Peyer's patch (tissue), 4 donors: Measurements from ENCODE around the gene DHRS7B. TPM values are rescaled to one million over a fixed set of nuclear protein-coding genes. Genes with fewer than 3 reads are reported as not detected.

Experiments
- DNase-seq, 3 donors: peaks; one replicate each; pipeline ENCODE4 v3.0.0-alpha.2; 2017 to 2019
- H3K27ac ChIP-seq, 4 donors: fragments of 200-600 bp; sonication (generic); one replicate each; pipeline ENCODE4 v1.5.1; 2016 to 2019
- H3K27me3 ChIP-seq, 2 donors: fragments of 200-600 bp; sonication (generic); one replicate each; pipeline ENCODE4 v1.5.1; 2019
- H3K36me3 ChIP-seq, 3 donors: fragments of 200-600 bp; sonication (generic); one replicate each; pipeline ENCODE4 v1.5.1; 2016 to 2019
- H3K4me1 ChIP-seq, 4 donors: fragments of 200-600 bp; sonication (generic); one replicate each; pipeline ENCODE4 v1.5.1; 2016 to 2019
- H3K4me3 ChIP-seq, 4 donors: fragments of 200-600 bp; sonication (generic); 1 replicate in 3 of 4; 2 replicates in 1 of 4; pipeline ENCODE4 v1.5.1; 2016 to 2019; ENCODE audit warnings: mild to moderate bottlenecking in 1 of 4
- H3K9me3 ChIP-seq, 4 donors: fragments of 200-600 bp; sonication (generic); one replicate each; pipeline ENCODE4 v1.5.1; 2016 to 2019; ENCODE audit warnings: mild to moderate bottlenecking in 1 of 4
- POLR2A ChIP-seq, 2 donors: fragments of 450-650 bp; IDR thresholded peaks; one replicate each; pipeline ENCODE4 v1.5.1; 2017; ENCODE audit warnings: antibody characterized with exemption in 2 of 2, mild to moderate bottlenecking in 2 of 2, moderate library complexity in 2 of 2
- total RNA-seq, 4 donors: library from RNA; depleted of rRNA; stranded (reverse); fragments of >200 nt; gene quantifications; one replicate each; pipeline ENCODE4 v1.1.0, GENCODE V29; 2016
- TF ChIP-seq, protein P1 (sequence below), 6 experiments: fragments of 450-650 bp in 4 of 6; fragments of 200-600 bp in 2 of 6; sonication (generic) in 1 of 6; IDR thresholded peaks; one replicate each; pipeline ENCODE4 v1.5.1; 2017 to 2019; ENCODE audit warnings: antibody characterized with exemption in 6 of 6, mild to moderate bottlenecking in 3 of 6, moderate library complexity in 1 of 6

Gene DHRS7B
- total RNA-seq, 4 donors from 2014 or later: 20.6 to 41.2 (median 26.2) TPM

DNA sequence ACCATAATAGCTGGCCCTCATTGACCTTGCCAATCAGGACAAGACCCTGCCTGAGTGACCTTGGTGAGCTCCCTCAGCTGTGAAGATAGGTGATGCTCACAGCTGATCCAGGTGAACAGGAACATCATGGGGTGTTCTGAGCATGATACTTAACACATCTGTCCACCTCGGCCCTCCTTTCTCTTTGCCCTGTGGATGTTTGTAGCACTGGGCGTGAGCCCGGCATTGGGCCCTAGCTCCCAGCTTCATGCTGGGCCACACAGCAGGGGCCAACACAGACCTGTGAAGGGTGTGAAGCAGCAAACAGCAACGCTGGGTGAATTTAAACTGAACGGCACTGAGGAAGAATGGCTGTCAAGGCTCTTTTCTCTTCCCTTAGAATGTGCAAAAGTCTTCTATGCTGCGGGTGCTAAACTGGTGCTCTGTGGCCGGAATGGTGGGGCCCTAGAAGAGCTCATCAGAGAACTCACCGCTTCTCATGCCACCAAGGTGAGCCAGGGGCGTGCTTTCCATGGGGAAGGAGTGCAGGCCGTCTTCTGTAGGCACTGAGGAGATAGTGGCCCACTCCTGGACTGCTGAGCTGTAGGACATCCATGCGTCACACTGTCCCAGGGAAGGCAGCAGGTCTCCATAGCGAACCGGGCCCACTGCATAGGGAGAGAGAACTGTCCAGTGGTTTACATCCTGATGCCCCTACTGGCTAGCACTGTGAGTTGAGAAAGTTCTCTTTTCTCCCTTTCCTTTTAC, 51.3 kb downstream of the DHRS7B start:
- peak in 2 of 3 donors; percentile 10 to 23 for DNase-seq
- peaks cover 0 to 18% (median 0%) of the 10 kb centered on the region in 3 donors for H3K36me3 ChIP-seq
- TF ChIP-seq, protein P1, sequence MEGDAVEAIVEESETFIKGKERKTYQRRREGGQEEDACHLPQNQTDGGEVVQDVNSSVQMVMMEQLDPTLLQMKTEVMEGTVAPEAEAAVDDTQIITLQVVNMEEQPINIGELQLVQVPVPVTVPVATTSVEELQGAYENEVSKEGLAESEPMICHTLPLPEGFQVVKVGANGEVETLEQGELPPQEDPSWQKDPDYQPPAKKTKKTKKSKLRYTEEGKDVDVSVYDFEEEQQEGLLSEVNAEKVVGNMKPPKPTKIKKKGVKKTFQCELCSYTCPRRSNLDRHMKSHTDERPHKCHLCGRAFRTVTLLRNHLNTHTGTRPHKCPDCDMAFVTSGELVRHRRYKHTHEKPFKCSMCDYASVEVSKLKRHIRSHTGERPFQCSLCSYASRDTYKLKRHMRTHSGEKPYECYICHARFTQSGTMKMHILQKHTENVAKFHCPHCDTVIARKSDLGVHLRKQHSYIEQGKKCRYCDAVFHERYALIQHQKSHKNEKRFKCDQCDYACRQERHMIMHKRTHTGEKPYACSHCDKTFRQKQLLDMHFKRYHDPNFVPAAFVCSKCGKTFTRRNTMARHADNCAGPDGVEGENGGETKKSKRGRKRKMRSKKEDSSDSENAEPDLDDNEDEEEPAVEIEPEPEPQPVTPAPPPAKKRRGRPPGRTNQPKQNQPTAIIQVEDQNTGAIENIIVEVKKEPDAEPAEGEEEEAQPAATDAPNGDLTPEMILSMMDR (IDR thresholded peaks at IDR 0.05): no peak
- no peak for TF ChIP-seq POLR2A (IDR thresholded peaks at IDR 0.05)
- H3K4me1 ChIP-seq: no peaks in the 10 kb centered on the region
- no peaks in the 10 kb centered on the region for H3K27me3 ChIP-seq
- H3K27ac ChIP-seq: no peak overlapping the region
- H3K4me3 ChIP-seq: no peak overlapping the region
- H3K9me3 ChIP-seq: no peaks in the 10 kb centered on the region

DNA sequence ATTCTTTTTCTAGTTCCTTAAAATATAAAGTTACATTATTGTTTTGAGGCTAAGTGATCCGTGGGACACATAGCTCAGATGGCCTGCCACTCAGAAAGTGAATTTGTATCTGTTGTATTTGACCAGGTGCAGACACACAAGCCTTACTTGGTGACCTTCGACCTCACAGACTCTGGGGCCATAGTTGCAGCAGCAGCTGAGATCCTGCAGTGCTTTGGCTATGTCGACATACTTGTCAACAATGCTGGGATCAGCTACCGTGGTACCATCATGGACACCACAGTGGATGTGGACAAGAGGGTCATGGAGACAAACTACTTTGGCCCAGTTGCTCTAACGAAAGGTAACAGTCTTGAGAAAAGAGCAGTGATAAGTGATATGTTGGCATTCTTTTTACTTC, 56.7 kb downstream of the DHRS7B start:
- Histone ChIP-seq H3K4me3 (no peak overlapping the region), H3K27ac (no peak overlapping the region), H3K27me3 (no peaks in the 10 kb centered on the region), H3K9me3 (no peaks in the 10 kb centered on the region), H3K36me3 (peaks cover 0 to 39% (median 0%) of the 10 kb centered on the region in 3 donors), H3K4me1 (no peaks in the 10 kb centered on the region)
- no peak for TF ChIP-seq POLR2A (IDR thresholded peaks at IDR 0.05)
- no peak for DNase-seq

DNA sequence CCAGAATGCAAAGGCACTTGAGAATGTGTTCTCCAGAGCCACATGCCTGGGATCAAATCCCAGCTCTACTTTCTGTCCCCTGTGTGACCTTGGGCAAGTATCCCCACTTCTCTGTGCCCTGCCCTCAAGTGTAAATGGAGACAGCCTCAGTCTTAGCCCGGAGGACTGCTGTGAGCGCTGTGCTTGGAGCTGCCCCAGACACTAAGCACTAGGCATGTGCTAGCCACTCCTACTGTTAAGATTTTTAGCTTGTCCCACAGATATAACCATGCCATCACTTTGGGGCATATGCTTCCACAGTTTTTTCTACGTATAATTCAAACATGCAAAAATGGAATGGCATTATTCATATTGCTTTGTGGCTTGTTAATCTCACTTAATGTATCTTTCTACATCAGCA, 57.8 kb downstream of the DHRS7B start:
- H3K27me3 ChIP-seq: no peaks in the 10 kb centered on the region
- no peak overlapping the region for H3K27ac ChIP-seq
- H3K36me3 ChIP-seq: peaks cover 0 to 45% (median 0%) of the 10 kb centered on the region in 3 donors
- no peaks in the 10 kb centered on the region for H3K4me1 ChIP-seq
- no peak for DNase-seq
- H3K4me3 ChIP-seq: no peak overlapping the region
- H3K9me3 ChIP-seq: no peaks in the 10 kb centered on the region
- no peak for TF ChIP-seq POLR2A (IDR thresholded peaks at IDR 0.05)
- TF ChIP-seq, protein P1 (IDR thresholded peaks at IDR 0.05): no peak

DNA sequence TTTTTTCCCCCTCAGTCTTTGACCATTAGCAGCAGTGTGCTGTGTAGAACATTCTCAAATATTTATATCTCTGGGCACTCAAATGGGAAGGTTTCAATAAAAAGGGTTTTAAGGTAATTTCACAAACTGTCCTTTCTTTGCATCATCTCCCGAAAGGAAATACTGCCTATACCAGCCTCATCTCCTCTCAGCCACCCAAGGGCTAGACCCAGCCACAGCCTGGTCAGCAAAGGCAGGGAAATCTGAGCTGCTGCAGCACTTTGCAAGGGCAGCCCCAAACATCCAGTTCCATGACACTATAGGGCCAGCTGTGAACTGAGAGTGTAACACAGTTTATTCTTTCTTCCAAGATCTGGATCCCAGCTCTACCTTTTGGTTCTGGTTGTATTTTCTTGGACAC, 58.3 kb downstream of the DHRS7B start:
- no peaks in the 10 kb centered on the region for H3K4me1 ChIP-seq
- peaks cover 0 to 46% (median 0%) of the 10 kb centered on the region in 3 donors for H3K36me3 ChIP-seq
- TF ChIP-seq, protein P1 (IDR thresholded peaks at IDR 0.05): no peak
- no peak for TF ChIP-seq POLR2A (IDR thresholded peaks at IDR 0.05)
- H3K27ac ChIP-seq: no peak overlapping the region
- no peak for DNase-seq
- no peaks in the 10 kb centered on the region for H3K9me3 ChIP-seq
- no peaks in the 10 kb centered on the region for H3K27me3 ChIP-seq
- no peak overlapping the region for H3K4me3 ChIP-seq

DNA sequence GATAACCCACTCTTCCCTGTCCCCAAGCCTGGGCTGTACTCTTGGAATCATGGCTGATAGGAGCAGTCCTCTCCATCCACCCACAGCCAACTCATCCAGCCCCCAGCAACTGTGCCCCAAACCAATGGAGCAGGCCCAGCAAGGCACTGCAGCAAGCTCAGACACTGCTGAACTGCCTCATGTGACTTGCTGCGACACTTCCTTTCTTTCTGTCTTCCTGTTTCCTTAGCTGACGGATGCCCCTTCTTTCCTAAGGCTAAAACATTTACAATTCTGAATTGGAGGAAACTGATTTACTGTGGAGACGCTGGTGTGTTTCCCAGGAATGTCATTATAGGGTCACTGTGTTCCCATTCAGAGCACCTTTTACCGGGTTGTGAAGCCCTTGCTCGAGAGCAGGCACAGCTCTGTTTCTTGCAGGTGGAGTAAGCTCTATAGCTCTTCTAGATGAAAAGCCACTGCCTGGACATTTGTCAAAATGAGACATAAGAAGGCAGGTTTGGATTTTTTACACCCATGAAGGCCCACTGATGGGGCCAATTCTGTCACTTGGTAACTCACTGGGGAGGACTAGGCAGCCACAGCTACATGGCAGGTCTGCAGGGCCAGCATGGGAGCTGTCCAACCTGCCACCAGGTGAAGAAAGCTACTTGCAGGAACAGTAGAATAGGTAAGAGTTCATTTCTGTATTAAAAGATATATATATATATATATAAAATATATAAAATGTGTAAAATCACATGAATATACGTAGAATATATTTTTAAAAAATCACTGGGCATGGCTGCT, 59.8 kb downstream of the DHRS7B start:
- H3K4me3 ChIP-seq: no peak overlapping the region
- no peak overlapping the region for H3K27ac ChIP-seq
- H3K9me3 ChIP-seq: no peaks in the 10 kb centered on the region
- peaks cover 0 to 46% (median 0%) of the 10 kb centered on the region in 3 donors for H3K36me3 ChIP-seq
- no peaks in the 10 kb centered on the region for H3K27me3 ChIP-seq
- no peaks in the 10 kb centered on the region for H3K4me1 ChIP-seq
- TF ChIP-seq, protein P1 (IDR thresholded peaks at IDR 0.05): no peak
- no peak for TF ChIP-seq POLR2A (IDR thresholded peaks at IDR 0.05)
- DNase-seq: no peak

DNA sequence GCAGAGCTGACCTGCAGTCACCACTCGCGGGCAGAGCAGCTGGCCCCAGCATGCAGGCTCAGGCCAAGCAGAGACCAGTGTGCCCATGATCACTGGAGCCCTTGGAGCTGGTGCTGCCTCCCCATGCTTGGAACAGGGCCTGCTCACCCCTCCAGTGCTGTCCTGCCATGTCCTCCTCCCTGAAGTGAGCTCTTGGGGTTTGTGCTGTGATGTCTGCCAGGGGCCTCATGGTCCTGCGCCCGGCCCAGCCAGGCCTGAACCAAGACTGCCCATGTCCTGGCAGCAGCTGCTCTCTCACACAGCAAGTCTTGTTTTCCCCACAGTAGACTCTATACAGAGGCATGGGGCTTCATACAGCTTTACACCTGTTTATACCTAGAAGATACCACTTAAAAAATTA, 62.6 kb downstream of the DHRS7B start:
- Histone ChIP-seq H3K4me1 (no peaks in the 10 kb centered on the region), H3K9me3 (no peaks in the 10 kb centered on the region), H3K4me3 (no peak overlapping the region), H3K27ac (no peak overlapping the region), H3K36me3 (peaks cover 0 to 37% (median 0%) of the 10 kb centered on the region in 3 donors), H3K27me3 (no peaks in the 10 kb centered on the region)
- no peak for TF ChIP-seq POLR2A (IDR thresholded peaks at IDR 0.05)
- TF ChIP-seq, protein P1 (IDR thresholded peaks at IDR 0.05): no peak
- no peak for DNase-seq
